Islet of Langerhans (tissue), 1 donor: Measurements from ENCODE around the gene BOD1.

Experiments
- FAIRE-seq: peaks from one replicate; lab custom pipeline; 2011; peaks lifted over from hg19 to GRCh38; lab: Jason Lieb, UNC

The BOD1 gene

DNA sequence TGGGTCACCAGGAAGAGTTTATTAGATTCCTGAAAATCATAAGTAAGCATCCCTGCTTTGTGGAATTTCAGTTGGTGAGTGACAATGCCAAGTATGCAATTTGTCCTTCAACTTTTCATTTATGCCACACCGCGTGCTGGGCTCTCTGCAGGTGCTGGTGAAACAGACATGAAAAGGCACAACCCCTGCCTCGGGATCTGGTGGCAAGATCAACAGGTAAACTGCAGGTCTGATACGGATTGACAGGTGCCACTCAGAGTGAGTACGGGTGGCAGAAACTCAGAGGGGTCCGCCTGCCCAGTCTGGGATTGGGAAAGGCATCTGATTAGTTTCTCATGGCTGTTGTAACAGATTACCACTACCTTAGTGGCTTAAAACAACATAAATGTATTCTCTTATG, 40.5 kb downstream of the BOD1 start:
- FAIRE-seq = no peak

DNA sequence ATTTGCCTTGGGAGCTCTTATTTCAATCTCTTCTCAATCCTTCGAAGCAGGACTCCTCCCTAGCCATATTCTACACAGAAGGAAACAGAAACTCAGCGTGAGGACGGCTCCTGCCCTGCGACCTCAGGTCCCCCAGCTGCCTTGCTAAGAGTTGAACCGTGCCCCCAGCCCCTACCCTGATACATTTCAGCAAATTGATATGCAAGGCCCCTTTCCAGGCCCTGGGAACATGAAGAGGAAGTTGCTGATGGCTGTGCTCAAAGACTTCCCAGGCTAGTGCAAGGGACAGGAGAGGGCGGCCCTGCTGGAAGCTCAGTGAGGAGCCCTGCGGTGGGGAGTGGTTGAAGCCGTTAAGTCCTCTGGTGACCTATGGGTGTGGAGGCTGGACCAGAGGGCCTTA, 41.5 kb downstream of the BOD1 start:
- no peak for FAIRE-seq

DNA sequence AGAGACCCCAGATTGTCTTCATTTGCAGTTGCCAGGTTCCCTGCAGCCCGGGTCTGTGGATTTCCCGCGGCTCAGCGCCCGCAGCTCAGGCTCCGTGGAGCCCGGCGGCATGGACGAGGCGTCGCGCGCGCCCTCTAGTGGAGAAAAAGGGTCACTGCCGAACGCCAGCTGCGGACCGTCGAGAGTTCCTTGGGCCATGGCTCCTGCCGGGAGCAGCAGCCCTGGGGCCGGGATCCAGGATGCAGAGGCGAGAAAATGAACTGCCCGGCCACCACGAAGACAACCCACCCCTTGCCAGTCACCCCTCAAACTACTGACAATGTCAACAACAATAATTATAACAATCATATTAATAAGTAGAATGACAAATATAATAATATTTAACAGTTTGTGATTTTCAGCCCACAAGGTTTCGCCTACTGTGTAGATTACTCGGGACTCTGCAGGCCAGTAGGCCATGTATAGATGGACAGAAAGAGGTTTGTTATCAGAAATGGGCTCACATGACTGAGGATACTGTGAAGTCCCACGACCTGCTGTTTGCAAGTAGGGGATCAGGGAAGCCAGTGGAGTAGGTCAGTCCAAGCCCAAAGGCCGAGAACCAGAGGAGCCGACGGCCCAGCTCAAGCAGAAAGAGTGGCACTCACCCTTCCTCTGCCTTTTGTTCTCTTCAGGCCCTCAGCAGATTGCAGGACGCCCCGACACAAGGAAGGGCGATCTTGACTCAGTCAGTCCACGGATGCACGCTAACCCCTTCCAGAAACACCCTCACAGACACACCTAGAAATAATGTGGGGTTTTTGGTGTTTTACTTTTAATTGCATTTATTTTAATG, 43.1 kb downstream of the BOD1 start:
- FAIRE-seq = no peak

DNA sequence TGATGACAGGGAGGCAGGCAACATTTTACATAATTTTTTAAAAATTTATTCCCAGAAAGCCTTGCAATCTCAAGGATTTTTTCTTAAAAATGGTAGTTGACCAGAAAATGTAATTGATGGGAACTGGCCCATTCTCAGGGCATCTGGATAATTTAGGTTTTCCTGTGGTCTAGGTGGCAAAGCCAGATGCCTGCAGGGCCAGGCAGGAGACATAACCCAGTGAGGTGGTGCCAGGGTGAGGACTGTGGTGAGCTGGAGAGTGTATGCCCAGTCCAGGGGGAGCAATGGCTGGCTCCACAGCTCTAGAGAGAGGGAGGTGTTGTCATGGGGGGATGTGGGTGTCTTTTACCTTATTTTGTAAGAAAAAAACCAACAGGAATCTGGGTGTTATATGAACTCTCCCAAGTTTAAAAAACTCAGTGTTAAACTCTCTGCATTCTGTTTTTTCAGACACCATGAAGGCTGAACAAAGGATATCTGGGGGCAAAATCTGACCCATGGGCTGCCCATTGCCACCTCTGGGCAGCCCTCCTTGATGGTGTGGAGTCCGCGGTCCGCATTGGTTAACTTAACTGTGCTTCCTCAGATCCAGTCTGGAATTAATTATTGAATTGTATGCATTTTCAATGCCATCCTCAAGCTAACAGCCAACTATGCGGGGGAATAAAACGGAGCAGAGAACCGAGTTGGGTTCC, 43.9 kb downstream of the BOD1 start:
- no peak for FAIRE-seq

DNA sequence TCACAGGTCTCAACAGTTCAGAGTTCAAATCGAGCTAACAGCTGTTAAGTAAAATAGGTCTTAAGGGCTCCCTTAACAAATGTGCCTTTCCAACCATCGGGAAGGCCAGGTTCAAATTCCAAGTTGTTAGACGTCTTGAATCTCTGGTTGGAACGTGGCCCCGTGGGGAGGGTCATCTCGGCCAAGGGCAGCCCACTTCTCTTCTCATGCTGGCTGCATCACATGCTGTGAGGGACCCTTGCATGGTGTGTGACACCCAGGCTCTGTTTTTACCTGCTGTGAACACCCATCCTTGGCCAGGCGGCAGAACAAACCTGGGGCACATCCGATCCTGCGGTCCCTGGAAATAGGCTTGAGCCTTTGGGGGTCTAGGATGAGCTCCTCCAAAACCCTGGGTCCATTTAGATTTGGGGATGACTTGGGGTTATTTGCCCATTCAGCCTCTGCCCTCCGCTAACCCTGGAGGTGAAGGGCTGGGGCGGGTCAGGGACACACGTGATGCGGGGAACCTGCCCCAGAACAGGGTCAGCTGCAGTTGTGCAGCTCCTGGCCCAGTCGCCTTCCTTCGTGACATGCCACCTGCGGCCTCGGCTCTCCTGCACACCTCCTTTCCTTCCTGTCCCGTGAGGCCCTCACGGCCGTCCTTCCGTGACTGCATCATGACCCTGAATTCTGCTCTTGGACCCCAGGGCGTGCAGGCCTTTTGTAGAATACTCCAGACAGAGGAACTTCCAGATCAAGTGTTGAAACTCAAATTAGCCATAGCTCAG, 45.9 kb downstream of the BOD1 start:
- FAIRE-seq = no peak

DNA sequence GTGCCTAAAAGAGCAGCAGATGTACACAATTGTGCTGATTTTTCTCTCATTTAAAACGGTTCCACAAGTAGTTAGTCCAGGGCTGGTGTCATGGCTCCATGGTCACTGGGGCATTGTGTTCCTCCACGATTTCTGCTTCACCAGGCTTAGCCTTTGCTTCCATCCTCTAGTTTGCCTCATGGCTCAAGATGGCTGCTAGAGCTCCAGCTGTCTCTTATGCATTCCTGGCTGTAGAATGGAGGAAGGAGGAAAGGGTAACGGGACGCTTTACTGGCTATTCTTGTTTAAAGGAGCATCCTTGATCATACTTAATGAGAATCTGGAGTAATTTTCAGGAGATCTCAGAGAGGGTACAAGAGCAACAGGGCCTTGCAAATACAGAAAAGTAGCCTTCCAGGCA, 47.7 kb downstream of the BOD1 start:
- FAIRE-seq = no peak

DNA sequence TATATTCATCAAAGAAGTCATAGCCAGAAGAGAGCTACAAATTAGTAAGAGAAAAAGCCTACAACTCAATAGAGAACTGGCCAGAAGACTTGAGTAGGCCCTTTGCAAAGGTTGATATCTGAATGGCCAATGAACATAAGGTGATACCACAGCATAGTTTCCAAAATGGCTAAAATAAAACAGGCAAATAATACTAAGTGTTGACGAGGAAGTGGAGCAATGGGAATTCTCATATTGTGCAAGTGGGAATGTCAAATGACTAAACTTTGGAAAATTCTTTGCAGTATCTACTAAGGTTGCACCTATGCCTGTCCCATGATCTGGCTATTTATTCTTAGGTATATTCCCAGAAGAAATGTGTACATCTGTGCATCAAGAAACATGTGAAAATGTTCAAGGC, 48.3 kb downstream of the BOD1 start:
- FAIRE-seq = no peak

DNA sequence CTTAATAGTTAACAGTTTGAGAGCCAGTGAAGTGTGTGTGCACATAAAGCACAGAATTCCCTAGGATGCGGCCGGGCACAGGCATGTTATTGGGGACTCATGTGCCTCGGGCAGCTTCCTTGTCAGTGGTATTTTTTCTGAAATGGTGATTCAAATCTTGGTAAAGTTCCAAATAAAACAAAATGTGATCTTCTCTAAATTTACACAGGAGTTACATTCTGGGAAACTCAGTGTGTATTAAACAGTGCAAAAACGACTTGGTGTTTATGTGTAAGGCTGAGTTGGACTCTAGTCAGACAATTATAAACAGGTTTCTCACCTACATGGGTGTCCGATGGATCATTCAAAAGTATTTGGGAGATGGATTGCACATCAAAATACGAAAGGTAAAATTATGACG, 48.9 kb downstream of the BOD1 start:
- FAIRE-seq = no peak

DNA sequence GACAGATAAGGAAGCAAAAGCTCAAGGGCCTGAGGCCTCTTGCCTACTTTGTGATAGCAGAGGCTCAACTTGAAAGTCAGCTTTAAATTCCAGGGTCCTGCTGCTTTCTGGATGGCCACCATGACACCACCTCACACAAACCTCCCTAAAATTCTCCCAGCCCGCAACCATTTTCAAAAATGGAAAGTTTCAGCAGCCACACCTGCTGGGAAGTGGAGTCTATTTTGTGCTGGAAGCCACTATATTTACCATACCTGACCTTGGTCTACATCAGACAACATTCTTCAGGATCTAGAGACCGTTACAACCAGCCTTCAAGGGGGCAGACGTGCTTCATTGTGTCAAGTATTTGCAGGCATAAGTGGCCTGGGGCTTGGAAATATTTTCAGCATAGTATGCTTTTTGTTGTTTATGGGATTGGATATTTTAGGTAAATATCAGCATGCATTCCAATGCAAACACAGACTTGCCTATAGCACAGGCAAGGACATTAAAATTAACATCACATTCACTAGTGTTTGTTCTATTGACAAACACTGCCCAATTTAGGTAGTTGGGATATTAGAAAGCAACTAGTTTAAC, 50.9 kb downstream of the BOD1 start:
- FAIRE-seq = no peak

DNA sequence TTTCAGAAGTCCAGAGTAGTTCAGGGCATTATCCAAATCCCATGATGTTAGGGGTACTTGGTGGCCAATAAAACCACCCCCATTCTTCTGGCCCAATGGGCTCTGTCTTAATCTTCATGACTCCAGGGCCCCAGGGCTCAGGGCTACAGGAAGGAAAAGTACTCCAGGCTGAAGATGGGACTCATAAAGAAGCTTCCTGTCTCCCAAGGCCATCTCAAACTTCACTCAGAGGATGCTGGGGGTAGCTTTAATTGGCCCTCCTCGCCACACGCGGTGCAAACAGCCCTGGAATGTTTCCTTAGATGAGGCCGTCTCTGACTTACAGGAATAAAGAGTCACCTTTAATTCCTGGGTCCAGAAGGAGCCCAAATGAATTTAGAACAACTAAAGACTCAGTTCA, 52.3 kb downstream of the BOD1 start:
- no peak for FAIRE-seq

DNA sequence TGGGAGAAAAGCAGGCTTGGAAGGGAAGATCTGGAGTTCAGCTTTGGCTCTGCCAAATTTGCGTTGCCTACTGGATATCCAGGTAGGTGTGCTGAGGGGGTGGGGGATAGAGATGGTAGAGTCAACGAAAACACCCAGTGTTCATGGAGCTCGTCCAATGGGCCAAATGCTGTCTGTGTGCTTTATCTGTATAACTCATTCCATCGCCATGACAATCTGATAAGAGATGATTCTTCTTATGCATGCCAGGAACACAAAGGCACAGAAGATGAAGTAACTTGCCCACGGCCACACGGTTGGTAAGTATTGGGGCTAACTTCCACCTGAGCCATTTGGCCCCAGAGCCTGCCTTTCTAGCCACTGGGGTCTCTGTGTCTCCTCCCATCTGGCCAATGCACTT, 53.2 kb downstream of the BOD1 start:
- no peak for FAIRE-seq

DNA sequence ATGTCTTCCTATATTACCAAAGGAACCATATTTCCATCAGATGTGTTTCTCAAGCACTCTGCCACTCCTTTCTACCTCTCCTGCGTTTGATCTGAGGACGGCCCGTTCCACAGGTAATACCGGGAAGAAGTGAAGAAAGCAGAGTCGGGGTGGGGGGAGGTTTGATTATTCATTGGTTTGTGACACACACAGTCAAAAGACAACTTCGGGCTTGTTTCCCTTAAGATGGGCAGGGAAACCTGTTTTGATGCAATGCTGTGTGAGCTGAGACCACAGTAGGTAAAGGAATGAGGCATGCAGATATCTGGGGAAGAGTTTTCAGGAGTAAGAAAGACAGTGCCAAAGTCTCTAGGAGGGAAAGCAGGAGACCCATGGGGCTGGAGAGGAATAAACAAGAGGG, 54.0 kb downstream of the BOD1 start:
- FAIRE-seq = no peak
